CD14-positive monocyte (primary cell): ENCODE data around the gene HS6ST2. TPM values are rescaled to one million over a fixed set of nuclear protein-coding genes. Genes with fewer than 3 reads are reported as not detected.

ENCODE experiments used
- DNase-seq, 3 donors: peaks; one replicate each; pipeline ENCODE4 v3.0.0-alpha.2; 2011 to 2022
- H2AFZ ChIP-seq: 2 replicates; pipeline ENCODE4 v1.6.0; 2012; ENCODE audit warnings: mild to moderate bottlenecking, low read depth, low read length, inconsistent platforms; ENCODE audit not compliant: insufficient read depth, poor library complexity, severe bottlenecking
- H3K27ac ChIP-seq, 2 donors: 1 replicate in 1 of 2; 2 replicates in 1 of 2; pipeline ENCODE4 v1.5.1; 2012 to 2013; ENCODE audit warnings: low read length in 2 of 2, control low read depth in 1 of 2, inconsistent platforms in 1 of 2, low read depth in 1 of 2, mild to moderate bottlenecking in 1 of 2
- H3K27me3 ChIP-seq, 2 donors: one replicate each; pipeline versions ENCODE4 v1.6.0 to v1.6.1; 2011 to 2013; ENCODE audit warnings: low read length in 2 of 2; ENCODE audit not compliant: control insufficient read depth in 2 of 2, insufficient read depth in 2 of 2
- H3K36me3 ChIP-seq, 2 donors: replicated peaks in 1 of 2; 1 replicate in 1 of 2; 2 replicates in 1 of 2; pipeline versions ENCODE4 v1.5.1 to v1.6.1; 2012 to 2013; ENCODE audit warnings: low read length in 2 of 2, control low read depth in 1 of 2, inconsistent platforms in 1 of 2, mild to moderate bottlenecking in 1 of 2; ENCODE audit not compliant: insufficient read depth in 2 of 2, control insufficient read depth in 1 of 2
- H3K4me1 ChIP-seq, 2 donors: 1 replicate in 1 of 2; 2 replicates in 1 of 2; pipeline versions ENCODE4 v1.5.1 to v1.6.1; 2012 to 2013; ENCODE audit warnings: low read length in 2 of 2, control low read depth in 1 of 2, inconsistent platforms in 1 of 2, mild to moderate bottlenecking in 1 of 2, moderate library complexity in 1 of 2; ENCODE audit not compliant: insufficient read depth in 2 of 2, control insufficient read depth in 1 of 2
- H3K4me2 ChIP-seq: replicated peaks from 2 replicates; pipeline ENCODE3; 2012; ENCODE audit warnings: low read length, moderate library complexity, mild to moderate bottlenecking; ENCODE audit not compliant: poor library complexity, severe bottlenecking; ENCODE audit errors: extremely low read depth
- H3K4me3 ChIP-seq, 3 experiments: fragments of 200-600 bp in 1 of 3; sonication (generic) in 1 of 3; replicated peaks in 1 of 3; 1 replicate in 2 of 3; 2 replicates in 1 of 3; pipeline ENCODE4 v1.5.1; 2011 to 2013; ENCODE audit warnings: low read length in 3 of 3, mild to moderate bottlenecking in 3 of 3, control low read depth in 2 of 3, low read depth in 2 of 3, inconsistent platforms in 1 of 3, moderate library complexity in 1 of 3
- H3K79me2 ChIP-seq: 2 replicates; pipeline ENCODE4 v1.6.0; 2012; ENCODE audit warnings: mild to moderate bottlenecking, control low read depth, inconsistent platforms, low read length, moderate library complexity; ENCODE audit not compliant: insufficient read depth
- H3K9ac ChIP-seq: 2 replicates; pipeline ENCODE4 v1.6.0; 2017; ENCODE audit warnings: low read length, mild to moderate bottlenecking; ENCODE audit not compliant: insufficient read depth, poor library complexity, severe bottlenecking
- H3K9me3 ChIP-seq, 2 donors: replicated peaks in 1 of 2; 1 replicate in 1 of 2; 2 replicates in 1 of 2; pipeline versions ENCODE4 v1.5.1 to v1.6.1; 2012 to 2013; ENCODE audit warnings: low read length in 2 of 2, control low read depth in 1 of 2; ENCODE audit not compliant: control insufficient read depth in 1 of 2, insufficient read depth in 1 of 2
- H4K20me1 ChIP-seq: 2 replicates; pipeline ENCODE4 v1.6.0; 2012; ENCODE audit warnings: mild to moderate bottlenecking, low read length, control low read depth, moderate library complexity; ENCODE audit not compliant: insufficient read depth
- H3K27ac Mint-ChIP-seq, 7 donors: one replicate each; pipeline ENCODE4 v1.8.0; 2020; ENCODE audit warnings: mild to moderate bottlenecking in 7 of 7, mixed read lengths in 7 of 7, moderate library complexity in 6 of 7, inconsistent platforms in 2 of 7
- H3K27me3 Mint-ChIP-seq, 3 donors: one replicate each; pipeline ENCODE4 v1.8.0; 2021 to 2022; ENCODE audit warnings: low read depth in 3 of 3, mild to moderate bottlenecking in 3 of 3, mixed read lengths in 3 of 3, moderate library complexity in 3 of 3, inconsistent platforms in 1 of 3
- H3K36me3 Mint-ChIP-seq, 2 donors: one replicate each; pipeline ENCODE4 v1.8.0; 2020; ENCODE audit warnings: mixed read lengths in 2 of 2, inconsistent platforms in 1 of 2, mild to moderate bottlenecking in 1 of 2
- H3K4me1 Mint-ChIP-seq: one replicate; pipeline ENCODE4 v1.8.0; 2020; ENCODE audit warnings: mild to moderate bottlenecking, mixed read lengths
- H3K4me3 Mint-ChIP-seq, 2 donors: one replicate each; pipeline ENCODE4 v1.8.0; 2020; ENCODE audit warnings: mild to moderate bottlenecking in 2 of 2, mixed read lengths in 2 of 2, moderate library complexity in 1 of 2
- H3K9me3 Mint-ChIP-seq, 7 donors: one replicate each; pipeline ENCODE4 v1.8.0; 2020 to 2022; ENCODE audit warnings: mixed read lengths in 7 of 7, mild to moderate bottlenecking in 6 of 7, moderate library complexity in 6 of 7, inconsistent platforms in 2 of 7
- CTCF ChIP-seq: fragments of 200-600 bp; IDR thresholded peaks from one replicate; pipeline ENCODE4 v1.8.0; 2022; ENCODE audit warnings: antibody characterized with exemption, mild to moderate bottlenecking
- WGBS: methylation state at CpG from one replicate; pipeline ENCODE4 v1.1.5; 2013; ENCODE audit warnings: missing lambda C conversion rate; ENCODE audit not compliant: insufficient coverage; 5-methylcytosine and 5-hydroxymethylcytosine counted together
- intact Hi-C, 2 donors: fragments of 100-400 bp; cut with micrococcal nuclease; formaldehyde crosslinking; loops; one replicate each; pipeline versions ENCODE4 v1.15.0 to v1.15.1; 2023
- polyA plus RNA-seq, 3 donors: library from polyadenylated mRNA; depleted of rRNA in 1 of 3; unstranded in 2 of 3; stranded (reverse) in 1 of 3; fragments of 300-500 nt in 2 of 3; fragments of >200 nt in 1 of 3; fragmentation: Illumina TruSeq in 2 of 3; gene quantifications; 1 replicate in 2 of 3; 2 replicates in 1 of 3; pipeline ENCODE4 v1.2.3, GENCODE V29; 2012 to 2021

Gene HS6ST2
- polyA plus RNA-seq, 3 donors: not detected

GRCh38 chrX:132957211-132958090 lies 978 bp downstream of the HS6ST2 start:
- H3K27ac ChIP-seq: no peak overlapping the region
- H3K9ac ChIP-seq: no peak overlapping the region
- H2AFZ ChIP-seq: no peak overlapping the region
- H3K4me1 Mint-ChIP-seq: peaks cover 4% of the 10 kb centered on the region
- no peak overlapping the region for H3K27ac Mint-ChIP-seq
- no peaks in the 10 kb centered on the region for H3K79me2 ChIP-seq
- intact Hi-C loops: no loop called here
- peaks cover 35 to 64% (median 56%) of the 10 kb centered on the region in 3 donors for H3K27me3 Mint-ChIP-seq
- H3K9me3 Mint-ChIP-seq: peaks cover 0 to 17% (median 9%) of the 10 kb centered on the region in 7 donors
- no peaks in the 10 kb centered on the region for H3K36me3 ChIP-seq
- H3K36me3 Mint-ChIP-seq: no peaks in the 10 kb centered on the region
- no peak for DNase-seq
- peak overlapping the region; percentile 26 for H3K4me2 ChIP-seq
- peaks cover 0 to 31% of the 10 kb centered on the region in 2 donors for H3K9me3 ChIP-seq
- H3K4me3 ChIP-seq: no peak overlapping the region
- 1% methylated on average over 63 of the region's 87 CpGs for WGBS
- peaks cover 22 to 59% of the 10 kb centered on the region in 2 donors for H3K27me3 ChIP-seq
- H4K20me1 ChIP-seq: no peaks in the 10 kb centered on the region
- TF ChIP-seq CTCF: no peak
- peak overlapping the region in 1 of 2 donors; percentile 80 for H3K4me3 Mint-ChIP-seq
- no peaks in the 10 kb centered on the region for H3K4me1 ChIP-seq

GRCh38 chrX:132956421-132957210 lies 1.8 kb downstream of the HS6ST2 start:
- WGBS: under 1% methylated on average over 79 of the region's 83 CpGs

More at GRCh38 chrX:132956421-132957210, 1.8 kb downstream of the HS6ST2 start:
- no peaks in the 10 kb centered on the region for H3K36me3 ChIP-seq
- no peak overlapping the region for H3K27ac Mint-ChIP-seq
- H3K9ac ChIP-seq: no peak overlapping the region
- H4K20me1 ChIP-seq: no peaks in the 10 kb centered on the region
- no peak overlapping the region for H2AFZ ChIP-seq
- peak overlapping the region in 1 of 2 donors; percentile 71 for H3K4me3 Mint-ChIP-seq
- no peaks in the 10 kb centered on the region for H3K4me1 ChIP-seq
- H3K4me2 ChIP-seq: no peak overlapping the region
- no peak overlapping the region for H3K4me3 ChIP-seq
- H3K9me3 ChIP-seq: peaks cover 0 to 31% of the 10 kb centered on the region in 2 donors
- H3K4me1 Mint-ChIP-seq: peaks cover 4% of the 10 kb centered on the region
- TF ChIP-seq CTCF: no peak
- intact Hi-C loops: no loop called here
- peaks cover 22 to 59% of the 10 kb centered on the region in 2 donors for H3K27me3 ChIP-seq
- H3K9me3 Mint-ChIP-seq: peaks cover 0 to 17% (median 9%) of the 10 kb centered on the region in 7 donors
- no peaks in the 10 kb centered on the region for H3K36me3 Mint-ChIP-seq
- DNase-seq: no peak
- H3K27me3 Mint-ChIP-seq: peaks cover 35 to 62% (median 56%) of the 10 kb centered on the region in 3 donors
- H3K79me2 ChIP-seq: no peaks in the 10 kb centered on the region
- H3K27ac ChIP-seq: no peak overlapping the region
